ENCODE measurements around the gene IDUA. TPM values are rescaled to one million over a fixed set of nuclear protein-coding genes. Genes with fewer than 3 reads are reported as not detected.

IDUA gene
- total RNA-seq, 2 experiments from 2014 or later = 6.4 to 9.0 TPM

GRCh38 chr4:958314-958665 lies 28.6 kb upstream of the IDUA start:
- ChIA-PET CTCF (no interaction called here), POLR2A (no interaction called here)
- H3K9me3 Mint-ChIP-seq (ENCODE audit: low read depth) = no peaks in the 10 kb centered on the region
- H3K4me1 Mint-ChIP-seq = no peaks in the 10 kb centered on the region
- ATAC-seq (no peak), DNase-seq (no peak)
- intact Hi-C loops (cut with DNase I, micrococcal nuclease) = no loop called here
- no peak overlapping the region for H3K4me3 Mint-ChIP-seq
- H3K36me3 Mint-ChIP-seq (ENCODE audit: low read depth) = peaks cover 10% of the 10 kb centered on the region
- H3K27ac Mint-ChIP-seq = no peak overlapping the region
- no peaks in the 10 kb centered on the region for H3K27me3 Mint-ChIP-seq

DNA sequence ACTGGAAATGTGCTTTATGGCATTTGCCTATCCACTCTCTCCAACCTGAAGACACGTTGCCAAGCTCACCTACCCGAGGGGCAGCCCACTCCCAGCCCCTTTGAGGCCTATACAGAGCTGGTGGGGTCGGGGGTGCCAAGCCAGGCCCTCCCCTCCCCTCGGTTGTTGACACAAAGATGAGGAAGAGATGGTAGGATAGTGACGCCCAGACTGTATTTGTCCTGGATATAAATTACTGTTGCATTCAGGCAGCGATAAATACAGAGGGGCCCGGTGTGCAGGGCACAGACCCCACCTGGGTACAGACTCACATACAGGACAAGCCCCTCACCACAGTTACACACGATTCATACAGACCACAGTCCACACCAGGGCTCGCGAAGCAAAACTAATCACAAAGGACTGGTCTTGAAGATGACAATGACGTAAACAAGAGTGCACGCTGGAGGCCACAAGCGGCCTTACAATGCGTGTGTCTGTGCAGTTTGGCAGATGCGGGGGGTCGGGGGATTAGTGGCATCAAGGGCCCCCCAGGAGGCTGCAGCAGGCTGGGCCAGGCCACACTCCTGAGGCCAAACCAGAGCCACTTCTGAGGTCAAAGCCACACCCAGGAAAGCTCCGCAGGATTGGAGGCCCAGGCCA lies 28.0 kb upstream of the IDUA start:
- ChIA-PET POLR2A (interaction anchor here (0.6 kb wide), 1 partner anchor 50 kb away, joined by 4 read pairs; no protein-coding TSS in a partner anchor), CTCF (interaction anchor here (0.6 kb wide), 1 partner anchor 350 kb away, joined by 3 read pairs; no protein-coding TSS in a partner anchor)

GRCh38 chr4:959338-960139 lies 27.3 kb upstream of the IDUA start:
- no peak for DNase-seq
- Mint-ChIP-seq H3K27me3 (no peaks in the 10 kb centered on the region), H3K4me3 (no peak overlapping the region), H3K36me3 (ENCODE audit: low read depth) (peaks cover 4% of the 10 kb centered on the region), H3K27ac (no peak overlapping the region), H3K9me3 (ENCODE audit: low read depth) (no peaks in the 10 kb centered on the region), H3K4me1 (no peaks in the 10 kb centered on the region)
- ChIA-PET POLR2A (interaction anchor here (0.6 kb wide), 2 partner anchors 30 to 51 kb away, joined by 4 read pairs; no protein-coding TSS in a partner anchor), CTCF (interaction anchor here (0.6 kb wide), 1 partner anchor 350 kb away, joined by 3 read pairs; no protein-coding TSS in a partner anchor)
- ATAC-seq = no peak
- intact Hi-C loops (cut with DNase I, micrococcal nuclease) = no loop called here

More for the DNA sequence above, 28.0 kb upstream of the IDUA start:
- Mint-ChIP-seq H3K4me3 (no peak overlapping the region), H3K27me3 (no peaks in the 10 kb centered on the region), H3K27ac (no peak overlapping the region), H3K36me3 (ENCODE audit: low read depth) (peaks cover 7% of the 10 kb centered on the region), H3K4me1 (no peaks in the 10 kb centered on the region), H3K9me3 (ENCODE audit: low read depth) (no peaks in the 10 kb centered on the region)
- DNase-seq (no peak), ATAC-seq (no peak)
- intact Hi-C loops (cut with DNase I, micrococcal nuclease) = no loop called here

- H3K27ac Mint-ChIP-seq = no peak overlapping the region
- no peaks in the 10 kb centered on the region for H3K9me3 Mint-ChIP-seq (ENCODE audit: low read depth)
- POLR2A ChIA-PET = no interaction called here
- intact Hi-C loops (cut with DNase I, micrococcal nuclease) = no loop called here
- CTCF ChIA-PET = no interaction called here
- no peaks in the 10 kb centered on the region for H3K27me3 Mint-ChIP-seq
- peaks cover 1% of the 10 kb centered on the region for H3K36me3 Mint-ChIP-seq (ENCODE audit: low read depth)
- DNase-seq (no peak), ATAC-seq (no peak)
- no peaks in the 10 kb centered on the region for H3K4me1 Mint-ChIP-seq
- no peak overlapping the region for H3K4me3 Mint-ChIP-seq
These were observed 26.7 kb upstream of the IDUA start for GRCh38 chr4:960140-960635.

DNA sequence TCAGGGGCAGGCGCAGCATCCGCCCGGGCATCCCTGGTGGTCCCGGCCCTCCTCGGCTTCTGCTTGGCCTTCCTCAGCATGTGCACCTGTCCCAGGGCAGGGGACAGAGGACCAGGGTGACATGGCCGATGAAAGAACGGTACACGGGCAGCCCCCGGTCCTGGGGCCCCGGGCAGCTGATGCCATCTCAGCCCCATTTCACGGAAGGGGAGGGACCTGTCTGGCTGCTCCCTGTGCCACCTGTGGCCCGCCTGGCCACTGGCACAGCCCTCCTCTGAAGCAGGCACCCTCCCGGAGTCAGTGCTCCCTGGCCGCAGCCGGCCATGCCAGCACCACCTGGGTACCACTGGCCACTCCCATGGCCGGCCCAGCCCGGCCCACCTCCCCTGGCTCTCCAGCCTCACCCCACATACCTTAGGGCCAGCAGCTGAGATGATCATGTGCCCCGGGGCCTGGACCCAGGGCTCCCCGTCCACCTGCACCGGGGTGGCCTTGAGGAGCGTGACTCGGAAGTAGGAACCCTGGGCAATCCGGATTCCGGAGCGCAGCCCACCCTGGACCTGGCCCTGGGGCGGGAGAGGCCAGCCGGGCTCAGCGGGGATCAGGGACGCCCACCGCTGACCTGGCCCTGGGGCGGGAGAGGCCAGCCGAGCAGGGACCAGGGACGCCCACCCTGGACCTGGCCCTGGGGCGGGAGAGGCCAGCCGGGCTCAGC lies 26.1 kb upstream of the IDUA start:
- DNase-seq = no peak
- H3K4me3 Mint-ChIP-seq = no peak overlapping the region
- CTCF ChIA-PET = no interaction called here

GRCh38 chr4:961351-962230 lies 25.3 kb upstream of the IDUA start:
- peaks cover 3% of the 10 kb centered on the region for H3K36me3 Mint-ChIP-seq (ENCODE audit: low read depth)
- ChIA-PET CTCF (no interaction called here), POLR2A (no interaction called here)
- H3K9me3 Mint-ChIP-seq (ENCODE audit: low read depth) = no peaks in the 10 kb centered on the region
- intact Hi-C loops (cut with DNase I, micrococcal nuclease) = no loop called here
- no peak overlapping the region for H3K4me3 Mint-ChIP-seq
- DNase-seq (no peak), ATAC-seq (no peak)
- H3K27ac Mint-ChIP-seq = no peak overlapping the region
- no peaks in the 10 kb centered on the region for H3K4me1 Mint-ChIP-seq
- no peaks in the 10 kb centered on the region for H3K27me3 Mint-ChIP-seq

More for the DNA sequence above, 26.1 kb upstream of the IDUA start:
- H3K27ac Mint-ChIP-seq = no peak overlapping the region
- peaks cover 1% of the 10 kb centered on the region for H3K36me3 Mint-ChIP-seq (ENCODE audit: low read depth)
- POLR2A ChIA-PET = no interaction called here
- intact Hi-C loops (cut with DNase I, micrococcal nuclease) = no loop called here
- H3K27me3 Mint-ChIP-seq = no peaks in the 10 kb centered on the region
- H3K4me1 Mint-ChIP-seq = no peaks in the 10 kb centered on the region
- ATAC-seq = no peak
- no peaks in the 10 kb centered on the region for H3K9me3 Mint-ChIP-seq (ENCODE audit: low read depth)

- DNase-seq (no peak), ATAC-seq (no peak)
- no peak overlapping the region for H3K27ac Mint-ChIP-seq
- CTCF ChIA-PET = interaction anchor here (0.6 to 1.0 kb wide), 3 partner anchors 9 to 1348 kb away, joined by 3 read pairs; no protein-coding TSS in a partner anchor
- peaks cover 3% of the 10 kb centered on the region for H3K36me3 Mint-ChIP-seq (ENCODE audit: low read depth)
- intact Hi-C loops (cut with DNase I, micrococcal nuclease) = no loop called here
- no peaks in the 10 kb centered on the region for H3K4me1 Mint-ChIP-seq
- H3K4me3 Mint-ChIP-seq = no peak overlapping the region
- H3K9me3 Mint-ChIP-seq (ENCODE audit: low read depth) = no peaks in the 10 kb centered on the region
- H3K27me3 Mint-ChIP-seq = no peaks in the 10 kb centered on the region
- POLR2A ChIA-PET = no interaction called here
These were observed 24.3 kb upstream of the IDUA start for GRCh38 chr4:962231-963208.

DNA sequence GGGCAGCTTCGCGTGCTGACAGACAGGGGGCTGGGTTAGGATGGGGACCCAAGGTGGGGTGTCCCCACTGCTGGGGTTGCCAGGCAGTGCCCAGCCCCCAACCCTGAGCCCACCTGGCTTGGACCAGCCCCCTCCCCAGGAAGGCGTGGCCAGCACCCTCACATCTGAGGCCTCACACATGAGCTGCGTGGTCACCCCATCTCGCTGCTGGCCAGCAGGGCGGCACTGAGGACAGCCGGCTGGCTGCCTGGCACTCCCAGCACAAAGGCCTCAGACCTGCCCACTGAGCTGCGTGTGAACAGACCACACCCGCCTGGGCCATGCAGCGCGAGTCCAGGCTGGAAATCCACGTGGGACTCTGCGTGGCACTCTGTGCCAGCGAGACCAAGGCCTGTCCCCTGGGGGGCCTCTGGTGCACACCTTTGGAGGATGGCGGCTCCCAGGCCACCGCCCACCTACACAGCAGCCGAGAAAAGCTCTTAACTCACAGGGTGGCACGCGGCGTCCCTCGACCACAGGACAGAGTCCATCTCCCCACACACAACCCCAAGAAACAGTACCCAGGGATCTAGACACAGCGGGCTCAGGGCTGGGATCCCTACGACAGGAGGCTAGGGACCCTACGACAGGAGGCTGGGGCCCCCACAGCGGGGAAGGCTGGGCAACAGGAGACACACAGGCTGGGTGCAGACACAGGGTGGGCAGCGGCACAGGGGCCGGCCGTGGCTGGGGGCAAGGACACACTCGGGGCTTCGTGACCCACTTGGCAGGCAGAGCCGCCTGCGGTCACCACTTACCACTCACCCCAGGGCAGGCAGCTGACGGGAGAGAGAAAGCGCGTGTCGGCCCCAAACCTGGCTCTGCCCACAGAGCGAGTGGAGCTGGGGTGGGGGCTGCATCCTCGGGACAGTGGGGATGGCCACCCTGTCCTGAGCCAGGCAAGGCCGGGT lies 23.3 kb upstream of the IDUA start:
- intact Hi-C loops (cut with DNase I, micrococcal nuclease) = no loop called here
- DNase-seq = no peak
- no peak overlapping the region for H3K27ac Mint-ChIP-seq
- peaks cover 3% of the 10 kb centered on the region for H3K36me3 Mint-ChIP-seq (ENCODE audit: low read depth)
- ChIA-PET CTCF (interaction anchor here (0.6 to 1.0 kb wide), 3 partner anchors 8 to 1347 kb away, joined by 3 read pairs; no protein-coding TSS in a partner anchor), POLR2A (no interaction called here)
- no peak for ATAC-seq
- no peak overlapping the region for H3K4me3 Mint-ChIP-seq
- no peaks in the 10 kb centered on the region for H3K9me3 Mint-ChIP-seq (ENCODE audit: low read depth)
- no peaks in the 10 kb centered on the region for H3K4me1 Mint-ChIP-seq
- no peaks in the 10 kb centered on the region for H3K27me3 Mint-ChIP-seq

- no peak overlapping the region for H3K4me3 Mint-ChIP-seq
- no peaks in the 10 kb centered on the region for H3K27me3 Mint-ChIP-seq
- intact Hi-C loops (cut with DNase I, micrococcal nuclease) = no loop called here
- no peak for DNase-seq
- CTCF ChIA-PET = no interaction called here
- peaks cover 3% of the 10 kb centered on the region for H3K36me3 Mint-ChIP-seq (ENCODE audit: low read depth)
- H3K4me1 Mint-ChIP-seq = no peaks in the 10 kb centered on the region
- POLR2A ChIA-PET = no interaction called here
- no peaks in the 10 kb centered on the region for H3K9me3 Mint-ChIP-seq (ENCODE audit: low read depth)
- no peak overlapping the region for H3K27ac Mint-ChIP-seq
- ATAC-seq = no peak
These were observed 22.4 kb upstream of the IDUA start for GRCh38 chr4:964346-965025.

Measured in activated CD4-positive, alpha-beta T cell treated with anti-CD3 and anti-CD28 coated beads for 36 hours (primary cell).